Nephron progenitor cell (in vitro differentiated cells): ENCODE data around the gene SLC25A42.

Source experiments
- DNase-seq: peaks from one replicate; pipeline ENCODE4 v3.0.0; 2021
- H3K27ac Mint-ChIP-seq: 2 replicates; pipeline ENCODE4 v1.8.0; 2021; ENCODE audit warnings: mild to moderate bottlenecking, moderate library complexity, mixed read lengths
- H3K27me3 Mint-ChIP-seq: 2 replicates; pipeline ENCODE4 v1.8.0; 2021; ENCODE audit warnings: mild to moderate bottlenecking, low read depth, mixed read lengths; ENCODE audit not compliant: poor library complexity
- H3K36me3 Mint-ChIP-seq: 2 replicates; pipeline ENCODE4 v1.8.0; 2021; ENCODE audit warnings: low read depth, mixed read lengths
- H3K4me1 Mint-ChIP-seq: 2 replicates; pipeline ENCODE4 v1.8.0; 2021; ENCODE audit warnings: mixed read lengths
- H3K4me3 Mint-ChIP-seq: 2 replicates; pipeline ENCODE4 v1.8.0; 2021; ENCODE audit warnings: mild to moderate bottlenecking, moderate library complexity, mixed read lengths
- H3K9me3 Mint-ChIP-seq: 2 replicates; pipeline ENCODE4 v1.8.0; 2021; ENCODE audit warnings: mild to moderate bottlenecking, moderate library complexity, mixed read lengths
- TF ChIP-seq, protein P1 (sequence below): fragments of 200-600 bp; sonication (generic); IDR thresholded peaks from 2 replicates; pipeline ENCODE4 v1.5.0; 2021; ENCODE audit warnings: antibody characterized with exemption

The SLC25A42 gene

DNA sequence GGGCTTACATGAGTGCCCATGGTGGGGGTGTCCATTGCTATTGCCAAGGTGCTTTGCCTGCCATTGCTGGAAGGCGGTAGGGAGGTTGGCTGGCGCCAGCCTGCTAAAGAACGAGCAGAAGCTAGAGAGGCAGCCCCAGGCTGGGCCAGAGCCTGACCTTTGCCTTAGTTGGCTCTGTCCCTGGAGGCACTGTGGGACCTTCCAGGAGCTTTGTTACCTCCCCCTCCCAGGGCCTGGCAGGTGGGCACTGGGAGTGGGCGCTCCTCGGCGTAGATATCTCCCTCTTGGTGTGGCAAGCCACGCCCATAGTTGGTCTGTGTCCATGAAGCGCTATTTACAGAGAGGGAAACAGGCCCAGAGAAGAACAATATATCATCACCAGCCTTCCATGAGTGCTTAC lies 2.3 kb upstream of the SLC25A42 start:
- Mint-ChIP-seq H3K4me1 (peaks cover 62% of the 10 kb centered on the region), H3K27me3 (peaks cover 24% of the 10 kb centered on the region), H3K27ac (no peak overlapping the region), H3K4me3 (no peak overlapping the region), H3K9me3 (no peaks in the 10 kb centered on the region), H3K36me3 (peaks cover 8% of the 10 kb centered on the region)
- TF ChIP-seq, protein P1, sequence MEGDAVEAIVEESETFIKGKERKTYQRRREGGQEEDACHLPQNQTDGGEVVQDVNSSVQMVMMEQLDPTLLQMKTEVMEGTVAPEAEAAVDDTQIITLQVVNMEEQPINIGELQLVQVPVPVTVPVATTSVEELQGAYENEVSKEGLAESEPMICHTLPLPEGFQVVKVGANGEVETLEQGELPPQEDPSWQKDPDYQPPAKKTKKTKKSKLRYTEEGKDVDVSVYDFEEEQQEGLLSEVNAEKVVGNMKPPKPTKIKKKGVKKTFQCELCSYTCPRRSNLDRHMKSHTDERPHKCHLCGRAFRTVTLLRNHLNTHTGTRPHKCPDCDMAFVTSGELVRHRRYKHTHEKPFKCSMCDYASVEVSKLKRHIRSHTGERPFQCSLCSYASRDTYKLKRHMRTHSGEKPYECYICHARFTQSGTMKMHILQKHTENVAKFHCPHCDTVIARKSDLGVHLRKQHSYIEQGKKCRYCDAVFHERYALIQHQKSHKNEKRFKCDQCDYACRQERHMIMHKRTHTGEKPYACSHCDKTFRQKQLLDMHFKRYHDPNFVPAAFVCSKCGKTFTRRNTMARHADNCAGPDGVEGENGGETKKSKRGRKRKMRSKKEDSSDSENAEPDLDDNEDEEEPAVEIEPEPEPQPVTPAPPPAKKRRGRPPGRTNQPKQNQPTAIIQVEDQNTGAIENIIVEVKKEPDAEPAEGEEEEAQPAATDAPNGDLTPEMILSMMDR, result no peak
- no peak for DNase-seq

DNA sequence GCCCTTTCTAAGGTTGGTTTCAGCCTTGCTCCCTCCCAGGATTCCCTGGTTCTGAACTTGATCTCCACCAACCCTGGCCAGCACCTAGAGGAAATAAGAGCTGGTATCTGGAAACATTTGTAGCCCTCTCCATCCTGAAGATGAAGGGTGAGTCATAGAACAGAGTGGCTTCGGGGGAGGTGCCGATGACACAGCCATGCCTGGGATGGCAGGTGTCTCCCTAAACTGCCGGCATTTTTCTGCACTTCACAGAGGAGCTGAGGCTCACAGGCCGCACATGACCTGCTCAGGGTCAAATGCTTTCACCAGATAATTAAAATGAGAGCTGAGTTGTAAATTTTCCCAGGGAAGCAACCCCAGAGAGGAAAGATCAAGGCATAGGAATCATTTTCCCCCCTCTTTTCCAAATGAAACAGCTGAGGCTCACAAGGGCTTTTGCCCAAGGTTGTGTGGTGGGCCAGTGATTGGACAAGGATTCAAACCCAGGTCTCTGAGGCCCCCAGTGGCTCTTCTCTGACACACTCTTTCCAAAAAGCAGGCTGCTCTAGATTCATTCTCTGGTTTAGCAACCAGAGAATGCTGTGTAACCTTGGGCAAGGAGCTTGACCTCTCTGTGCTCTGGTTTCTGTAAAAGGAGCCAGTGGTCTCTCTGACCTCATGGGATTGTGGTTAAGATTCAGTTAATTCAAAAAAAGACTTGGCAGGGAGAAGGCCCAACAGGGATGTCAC lies 1.2 kb upstream of the SLC25A42 start:
- TF ChIP-seq, protein P1, result no peak
- Mint-ChIP-seq H3K4me3 (peak overlapping the region; percentile 86), H3K36me3 (peaks cover 8% of the 10 kb centered on the region), H3K27me3 (peaks cover 32% of the 10 kb centered on the region), H3K9me3 (no peaks in the 10 kb centered on the region), H3K4me1 (peaks cover 70% of the 10 kb centered on the region), H3K27ac (peak overlapping the region; percentile 96)
- DNase-seq, result peak; percentile 32

- H3K27me3 Mint-ChIP-seq, result peaks cover 39% of the 10 kb centered on the region
- H3K4me3 Mint-ChIP-seq, result peak overlapping the region; percentile 86
- H3K36me3 Mint-ChIP-seq, result peaks cover 8% of the 10 kb centered on the region
- H3K27ac Mint-ChIP-seq, result no peak overlapping the region
- H3K4me1 Mint-ChIP-seq, result peaks cover 69% of the 10 kb centered on the region
- TF ChIP-seq, protein P1, result no peak
- no peak for DNase-seq
- no peaks in the 10 kb centered on the region for H3K9me3 Mint-ChIP-seq
These were observed 416 bp downstream of the SLC25A42 start for GRCh38 chr19:19064098-19064722.

GRCh38 chr19:19064811-19065745 lies 1.3 kb downstream of the SLC25A42 start:
- no peak overlapping the region for H3K27ac Mint-ChIP-seq
- peaks cover 65% of the 10 kb centered on the region for H3K4me1 Mint-ChIP-seq
- peak; percentile 30 for DNase-seq
- TF ChIP-seq, protein P1, result no peak
- H3K4me3 Mint-ChIP-seq, result peak overlapping the region; percentile 86
- H3K9me3 Mint-ChIP-seq, result no peaks in the 10 kb centered on the region
- H3K36me3 Mint-ChIP-seq, result peaks cover under 1% of the 10 kb centered on the region
- H3K27me3 Mint-ChIP-seq, result peaks cover 42% of the 10 kb centered on the region

DNA sequence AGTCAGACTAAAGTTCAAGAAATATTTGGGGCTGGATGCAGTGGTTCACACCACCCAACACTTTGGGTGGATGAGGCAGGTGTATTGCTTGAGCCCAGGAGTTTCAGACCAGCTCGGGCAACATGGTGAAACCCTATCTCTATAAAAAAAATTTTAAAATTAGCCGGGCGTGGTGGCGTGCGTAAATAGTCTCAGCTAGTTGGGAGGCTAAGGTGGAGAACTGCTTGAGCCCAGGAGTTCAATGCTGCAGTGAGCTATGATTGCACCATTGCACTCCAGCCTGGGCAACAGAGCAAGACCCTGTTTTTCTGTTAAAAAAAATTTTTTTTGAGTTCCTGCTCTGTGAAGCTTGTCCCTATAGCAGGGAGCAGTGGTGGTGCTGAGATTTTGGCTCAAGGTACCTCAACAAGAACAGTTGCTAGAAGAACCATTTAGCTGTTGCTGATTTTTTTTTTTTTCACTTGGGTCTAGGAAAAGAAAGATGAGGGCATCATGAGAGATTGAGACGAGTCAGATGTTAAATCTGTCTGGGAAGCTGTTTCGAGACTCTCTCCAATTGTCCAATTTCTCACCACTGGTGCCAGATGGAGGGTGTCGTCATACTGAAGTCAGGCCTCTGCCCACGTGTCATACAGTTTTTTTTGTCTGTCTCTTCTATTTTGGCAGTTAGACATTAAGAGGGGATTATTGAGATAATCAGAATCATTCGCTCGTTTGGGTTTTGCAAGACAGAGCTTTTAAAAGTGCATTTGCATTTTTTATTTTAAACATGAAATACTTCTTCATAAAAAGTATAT lies 3.7 kb downstream of the SLC25A42 start:
- Mint-ChIP-seq H3K27me3 (peaks cover 42% of the 10 kb centered on the region), H3K4me3 (peak overlapping the region; percentile 30), H3K36me3 (no peaks in the 10 kb centered on the region), H3K9me3 (no peaks in the 10 kb centered on the region), H3K4me1 (peaks cover 41% of the 10 kb centered on the region), H3K27ac (no peak overlapping the region)
- DNase-seq, result no peak
- TF ChIP-seq, protein P1, result no peak
